Measurements from ENCODE around the gene SPINK7.
"Not testable (repeated sequence)": the region's sequence is repeated elsewhere in the genome, so short reads cannot be mapped to it uniquely, and the experiment has no call there.

SPINK7 gene

GRCh38 chr5:148312153-148312552 lies at the start of gene SPINK7:
SPINK7 (plus strand) TSS chr5:148312423; CDS start chr5:148312484, 61 bp downstream.
- DNase-seq = no peak

- DNase-seq = no peak
Measured at GRCh38 chr5:148267962-148268361, 44.3 kb upstream of the SPINK7 start.

- DNase-seq = no peak
Measured at GRCh38 chr5:148268566-148268965, 43.7 kb upstream of the SPINK7 start, which contains the start of gene SPINK13. SPINK13 (plus strand) TSS chr5:148268794; CDS start chr5:148270073, 1,279 bp downstream.

GRCh38 chr5:148275129-148275528 lies 37.1 kb upstream of the SPINK7 start:
- not testable (repeated sequence) for DNase-seq

- DNase-seq = not testable (repeated sequence)
Measured at GRCh38 chr5:148280893-148281292, 31.3 kb upstream of the SPINK7 start.

- not testable (repeated sequence) for DNase-seq
Measured at GRCh38 chr5:148281336-148281735, 30.9 kb upstream of the SPINK7 start.

- peak; percentile 38 for DNase-seq
Measured at GRCh38 chr5:148290271-148291195, 21.7 kb upstream of the SPINK7 start.

GRCh38 chr5:148297731-148298130 lies 14.5 kb upstream of the SPINK7 start:
- no peak for DNase-seq

GRCh38 chr5:148306446-148306845 lies 5.8 kb upstream of the SPINK7 start:
- no peak for DNase-seq

GRCh38 chr5:148309019-148309418 lies 3.2 kb upstream of the SPINK7 start:
- no peak for DNase-seq

GRCh38 chr5:148309746-148310145 lies 2.5 kb upstream of the SPINK7 start:
- no peak for DNase-seq

- DNase-seq = no peak
Measured at GRCh38 chr5:148311484-148311883, 739 bp upstream of the SPINK7 start.

- DNase-seq = peak; percentile 3
Measured at GRCh38 chr5:148314187-148314586, 2.0 kb downstream of the SPINK7 start.

- DNase-seq = no peak
Measured at GRCh38 chr5:148314731-148315130, 2.5 kb downstream of the SPINK7 start.

GRCh38 chr5:148320011-148320963 lies 8.1 kb downstream of the SPINK7 start:
- DNase-seq = not testable (repeated sequence)

GRCh38 chr5:148333262-148333849 lies 21.1 kb downstream of the SPINK7 start:
- no peak for DNase-seq

- no peak for DNase-seq
Measured at GRCh38 chr5:148335259-148335658, 23.0 kb downstream of the SPINK7 start, which contains the start of gene SPINK9. SPINK9 (plus strand) TSS chr5:148335559; CDS start chr5:148335614, 55 bp downstream.

- no peak for DNase-seq
Measured at GRCh38 chr5:148336704-148337435, 24.6 kb downstream of the SPINK7 start.

- no peak for DNase-seq
Measured at GRCh38 chr5:148342371-148343045, 30.3 kb downstream of the SPINK7 start.

- peak; percentile 64 for DNase-seq
Measured at GRCh38 chr5:148343046-148343407, 30.8 kb downstream of the SPINK7 start.
